NCI-H2081 treated with DMSO at 0.1 percent for 48 hours (cell line): ENCODE data around the gene CDH12.
"Not testable (repeated sequence)": the region's sequence is repeated elsewhere in the genome, so short reads cannot be mapped to it uniquely, and the experiment has no call there.

Source experiments
- DNase-seq: peaks from one replicate; lab custom pipeline; 2025; lab: John Stamatoyannopoulos, UW

Gene CDH12

DNA sequence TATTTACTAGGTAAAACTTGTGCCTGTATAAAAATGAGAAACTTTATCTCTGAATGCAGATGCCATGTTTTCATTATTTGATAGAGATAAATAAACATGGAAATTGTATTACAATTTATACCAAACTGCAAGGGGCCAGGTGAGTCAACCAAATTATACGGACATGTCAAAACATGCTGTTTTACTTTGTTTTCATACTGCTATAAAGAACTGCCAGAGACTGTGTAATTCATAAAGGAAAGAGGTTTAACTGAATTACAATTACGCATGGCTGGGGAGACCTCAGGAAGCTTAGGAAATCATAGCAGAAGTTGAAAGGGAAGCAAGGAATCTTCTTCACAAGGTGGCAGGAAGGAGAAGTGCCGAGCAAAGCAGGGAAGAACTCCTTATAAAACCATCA is 840.3 kb downstream of the CDH12 start:
- DNase-seq = not testable (repeated sequence)

DNA sequence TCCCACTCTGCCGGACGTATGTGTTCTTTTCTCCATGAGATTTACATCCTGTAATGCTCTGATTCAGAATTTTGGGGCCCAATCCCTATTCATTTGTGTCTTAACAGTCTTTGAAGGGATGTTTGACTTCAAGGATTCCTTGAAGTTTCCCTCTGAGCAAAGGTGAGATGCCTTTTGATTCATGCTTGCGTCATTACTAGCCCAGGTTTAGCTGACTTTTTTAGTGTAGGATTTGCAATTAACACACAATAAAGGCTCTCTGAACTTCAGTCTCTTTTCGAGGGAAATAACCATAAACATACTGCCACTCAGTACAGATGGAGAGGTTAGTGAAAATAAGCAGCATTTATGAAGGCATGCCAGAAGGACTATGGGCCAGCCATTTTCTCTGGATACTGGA is 842.3 kb downstream of the CDH12 start:
- not testable (repeated sequence) for DNase-seq

- not testable (repeated sequence) for DNase-seq
These were observed 852.0 kb downstream of the CDH12 start for GRCh38 chr5:22001097-22001496.

DNA sequence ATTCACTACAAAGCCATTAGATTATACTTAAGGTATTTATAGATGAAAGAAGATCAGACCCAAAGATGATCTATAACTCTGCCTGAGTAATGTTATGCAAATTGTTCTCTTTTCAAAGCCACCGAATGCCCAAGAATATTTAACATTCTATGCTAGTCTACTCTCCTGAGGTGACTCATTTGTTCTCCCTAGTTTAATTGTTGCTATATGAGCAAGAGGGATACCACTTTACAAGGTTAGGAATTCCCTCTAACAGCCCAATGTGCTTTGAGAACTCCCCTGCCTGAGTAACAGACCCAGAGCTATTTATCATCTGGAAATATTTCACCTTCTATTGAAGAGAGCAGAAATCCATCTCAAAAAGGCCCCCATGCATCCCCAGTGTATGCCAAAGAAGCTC is 867.3 kb downstream of the CDH12 start:
- DNase-seq = not testable (repeated sequence)

DNA sequence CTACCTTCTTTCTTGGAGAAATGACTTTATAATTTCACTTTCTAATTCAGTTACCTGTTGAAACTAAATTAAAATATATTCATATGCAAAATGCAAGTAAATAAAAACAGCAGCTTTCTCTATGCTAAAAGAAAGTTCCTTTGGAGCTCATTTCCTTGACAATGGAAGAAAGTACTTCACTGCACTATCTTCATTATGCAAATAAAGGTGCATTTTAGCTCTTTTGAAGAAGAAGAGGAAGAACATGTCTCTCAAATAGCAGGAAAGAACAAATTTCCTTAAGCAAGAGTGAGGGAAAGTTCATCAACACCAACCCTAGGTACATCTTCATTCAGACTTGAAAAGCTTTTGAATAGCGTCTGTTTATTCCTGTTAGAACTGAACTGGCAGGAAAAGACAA is 901.6 kb downstream of the CDH12 start:
- not testable (repeated sequence) for DNase-seq

DNA sequence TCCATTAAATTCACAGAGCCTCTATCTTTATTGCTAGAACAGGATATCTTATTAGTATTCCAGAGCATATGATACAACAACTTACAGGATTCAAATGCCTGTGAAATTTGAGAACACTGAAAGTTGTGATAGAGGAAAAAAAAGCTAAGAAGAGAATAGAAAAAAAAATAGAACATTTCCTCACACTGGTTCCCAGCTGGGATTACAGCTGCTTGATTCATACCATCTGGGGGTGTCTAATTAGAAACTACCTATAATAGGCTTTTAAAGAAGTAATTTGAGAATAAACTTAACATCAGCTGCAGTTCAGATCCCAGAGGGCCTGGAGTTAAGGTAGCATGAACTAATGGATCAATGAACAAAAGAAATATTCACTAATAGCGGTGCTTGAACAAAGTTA is 922.0 kb downstream of the CDH12 start:
- no peak for DNase-seq

GRCh38 chr5:21919414-21920022 is 933.6 kb downstream of the CDH12 start:
- DNase-seq = peak; percentile 83

- DNase-seq = no peak
These were observed 934.7 kb downstream of the CDH12 start for GRCh38 chr5:21918451-21918850.

- no peak for DNase-seq
These were observed 942.4 kb downstream of the CDH12 start for GRCh38 chr5:21910731-21911130.

DNA sequence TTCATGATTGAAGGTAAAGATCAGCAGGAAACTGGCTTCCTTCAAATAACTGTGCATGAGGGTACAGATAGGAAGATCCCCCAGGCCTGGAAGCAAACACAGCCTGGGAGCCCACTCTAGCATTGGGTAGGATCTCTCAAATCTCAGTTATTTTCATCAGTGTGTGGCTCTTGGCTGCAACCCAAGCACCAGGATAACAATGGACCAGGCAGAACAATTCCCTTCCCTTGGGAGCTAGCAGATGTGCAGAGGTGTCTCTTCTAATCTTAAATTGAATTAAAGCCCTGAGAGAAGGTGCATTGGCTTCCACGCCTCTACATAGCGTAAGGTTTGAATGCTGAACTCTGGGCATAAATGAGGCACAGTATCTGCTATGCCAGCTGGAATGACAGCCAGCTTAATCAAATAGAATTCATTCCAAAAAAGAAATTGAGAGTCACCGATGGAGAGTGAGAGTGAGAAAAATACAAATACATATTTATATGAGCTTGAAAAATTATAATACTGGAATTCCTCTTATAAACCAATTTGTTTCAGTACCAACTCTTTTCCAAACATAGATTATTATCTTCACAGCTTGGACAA is 957.3 kb downstream of the CDH12 start:
- no peak for DNase-seq

DNA sequence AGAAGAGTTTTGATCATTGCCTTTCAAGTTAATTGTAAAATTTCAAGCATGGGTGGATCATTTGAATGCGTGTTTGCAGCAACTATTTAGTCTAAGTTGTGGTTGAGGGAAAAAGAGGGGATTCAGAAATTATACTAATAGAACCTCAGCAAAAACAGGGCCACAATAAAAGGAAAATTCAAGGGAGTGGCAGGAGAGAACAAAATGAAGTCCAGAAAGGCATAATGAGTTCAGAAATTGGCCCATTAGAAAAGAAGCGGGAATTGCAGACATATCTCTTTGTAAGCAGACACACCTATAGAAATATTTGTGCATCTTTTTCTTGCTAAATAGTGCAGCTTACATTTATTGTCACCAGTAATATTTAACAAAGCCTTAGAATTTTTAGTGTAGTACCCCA is 960.0 kb downstream of the CDH12 start:
- no peak for DNase-seq

- no peak for DNase-seq
These were observed 963.6 kb downstream of the CDH12 start for GRCh38 chr5:21889581-21889980.

GRCh38 chr5:21882074-21882745 is 970.9 kb downstream of the CDH12 start:
- DNase-seq = no peak

DNA sequence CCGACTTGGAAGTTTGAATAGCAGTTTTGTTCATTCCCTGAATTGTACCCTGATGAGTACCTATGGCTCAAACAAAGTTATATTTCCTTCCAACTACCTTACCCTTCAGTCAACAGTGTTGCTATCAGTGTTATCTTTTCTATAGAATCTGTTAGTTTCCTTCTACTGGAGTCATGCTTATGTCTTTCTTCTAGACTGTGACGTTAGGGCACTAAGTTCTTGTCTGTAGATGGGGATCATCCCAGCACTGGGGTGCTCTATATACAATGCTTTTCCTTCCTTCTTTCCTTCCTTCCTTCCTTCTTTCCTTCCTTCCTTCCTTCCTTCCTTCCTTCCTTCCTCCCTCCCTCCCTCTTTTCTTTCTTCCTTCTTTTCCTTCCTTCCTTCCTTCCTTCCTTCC is 973.0 kb downstream of the CDH12 start:
- DNase-seq = no peak

- DNase-seq = peak; percentile 28
These were observed 990.2 kb downstream of the CDH12 start for GRCh38 chr5:21862986-21863385.

DNA sequence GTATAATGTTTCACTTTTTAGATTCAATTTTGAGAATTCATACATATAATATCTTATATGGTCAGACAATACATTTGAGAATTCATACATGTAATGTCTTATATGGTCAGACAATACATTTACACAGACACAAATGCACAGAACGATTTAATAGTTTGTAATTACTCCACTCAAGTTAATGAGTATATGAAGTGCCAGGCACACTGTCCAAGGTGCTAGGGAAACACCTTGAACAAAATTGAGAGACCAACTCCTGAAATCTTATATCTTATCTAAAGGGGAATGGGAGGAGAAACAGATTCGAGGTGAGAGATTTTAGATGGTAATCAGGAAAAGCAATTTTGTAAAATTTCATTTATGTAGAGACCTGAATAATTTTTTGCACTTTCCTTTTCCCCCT is 994.7 kb downstream of the CDH12 start:
- DNase-seq = no peak

- no peak for DNase-seq
These were observed 996.2 kb downstream of the CDH12 start for GRCh38 chr5:21856987-21857386.

- no peak for DNase-seq
These were observed 1005.8 kb downstream of the CDH12 start for GRCh38 chr5:21847300-21847699.

DNA sequence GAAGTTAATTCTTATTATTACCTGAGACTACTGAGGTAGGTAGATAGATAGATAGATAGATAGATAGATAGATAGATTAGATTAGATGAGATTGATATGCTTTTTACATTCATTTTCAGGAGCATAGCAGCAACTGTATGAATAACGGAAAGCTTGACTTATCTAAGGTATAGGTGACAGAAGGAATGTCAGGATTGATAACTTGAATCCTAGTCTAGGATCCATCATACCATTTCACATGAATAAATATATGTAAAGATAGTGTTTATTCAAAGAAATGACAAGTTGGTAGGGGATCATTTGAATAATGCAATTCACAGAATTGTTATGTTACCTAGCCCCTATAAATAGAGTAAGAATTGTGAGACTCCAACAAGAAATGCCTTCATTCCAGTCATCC is 1008.2 kb downstream of the CDH12 start:
- no peak for DNase-seq

DNA sequence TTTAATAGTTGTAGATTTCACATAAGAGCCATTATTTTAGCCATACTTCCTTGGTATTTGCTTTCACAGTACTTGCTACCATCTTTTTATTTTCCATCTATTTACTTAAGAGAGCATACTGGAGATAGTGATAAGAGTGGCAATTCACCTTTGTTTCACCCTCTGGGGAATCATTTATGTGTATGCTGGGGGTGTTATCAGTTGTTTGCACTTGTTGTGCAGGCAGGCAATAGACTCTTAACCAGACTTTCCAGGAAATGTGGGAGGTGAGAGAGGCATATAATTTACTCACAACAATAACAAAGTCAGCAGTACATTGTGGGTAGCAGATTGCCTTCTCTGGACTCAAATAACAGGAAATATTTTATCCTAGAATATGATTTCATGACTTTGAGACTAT is 1018.3 kb downstream of the CDH12 start:
- peak; percentile 32 for DNase-seq

GRCh38 chr5:21831145-21831787 is 1021.9 kb downstream of the CDH12 start:
- DNase-seq = no peak

DNA sequence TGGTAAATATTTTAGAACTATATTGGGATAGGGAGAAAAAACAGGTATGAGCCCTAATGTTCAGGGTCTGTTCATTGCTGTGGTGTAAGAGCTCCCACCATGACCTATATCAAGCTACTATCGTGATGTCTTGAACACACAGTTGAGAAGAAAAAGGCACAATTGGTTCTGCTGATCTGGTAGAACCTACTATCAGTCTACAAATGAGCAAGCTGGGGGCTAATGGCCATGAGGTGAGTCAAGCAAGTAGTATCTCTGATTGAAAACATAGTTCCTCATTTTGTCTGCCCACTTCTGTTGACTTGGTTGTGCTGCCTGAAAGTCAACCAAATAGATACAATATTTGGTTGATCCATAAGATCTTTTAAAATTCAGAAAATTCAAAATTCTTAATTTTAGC is 1026.3 kb downstream of the CDH12 start:
- no peak for DNase-seq

DNA sequence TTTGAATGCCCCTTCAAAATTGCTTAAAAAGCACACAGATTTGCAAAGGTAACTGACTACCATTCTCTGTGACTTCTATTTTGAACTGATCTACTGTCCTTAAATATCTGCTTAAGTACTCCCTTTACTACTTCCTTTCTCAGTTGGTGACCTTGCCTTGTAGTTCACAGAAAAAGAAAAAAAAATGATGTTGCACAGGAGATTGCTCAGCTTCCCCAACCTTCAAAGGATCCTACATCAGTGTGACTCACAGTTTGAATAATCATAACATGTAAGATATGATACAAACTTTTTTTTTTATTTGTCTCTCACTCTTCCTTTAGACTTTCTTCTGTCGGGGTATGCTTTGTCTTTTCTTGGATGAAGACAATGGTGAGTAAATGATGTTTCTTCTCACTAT is 1029.6 kb downstream of the CDH12 start:
- no peak for DNase-seq
